Liver (tissue), 9 donors: Measurements from ENCODE around the gene POU3F2. TPM values are rescaled to one million over a fixed set of nuclear protein-coding genes. Genes with fewer than 3 reads are reported as not detected.

Experiments
- DNase-seq: peaks from one replicate; pipeline ENCODE4 v3.0.0-alpha.2; 2017; ENCODE audit warnings: low spot score
- H3K27ac ChIP-seq, 2 donors: one replicate each; pipeline ENCODE4 v1.7.0; 2013; ENCODE audit warnings: inconsistent platforms in 2 of 2, low read length in 2 of 2, control low read depth in 1 of 2, low read depth in 1 of 2, mild to moderate bottlenecking in 1 of 2
- H3K27me3 ChIP-seq, 4 donors: one replicate each; pipeline versions ENCODE4 v1.6.1 to v1.7.0; 2013; ENCODE audit warnings: low read length in 3 of 4, inconsistent platforms in 1 of 4, mild to moderate bottlenecking in 1 of 4, moderate library complexity in 1 of 4; ENCODE audit not compliant: control insufficient read depth in 4 of 4, insufficient read depth in 4 of 4
- H3K36me3 ChIP-seq, 4 donors: one replicate each; pipeline versions ENCODE4 v1.6.1 to v1.7.0; 2013; ENCODE audit warnings: low read length in 3 of 4, mild to moderate bottlenecking in 3 of 4, low read depth in 1 of 4, moderate library complexity in 1 of 4; ENCODE audit not compliant: control insufficient read depth in 4 of 4, insufficient read depth in 3 of 4
- H3K4me1 ChIP-seq, 4 donors: one replicate each; pipeline versions ENCODE4 v1.6.1 to v1.7.0; 2013; ENCODE audit warnings: low read length in 3 of 4, mild to moderate bottlenecking in 3 of 4, moderate library complexity in 1 of 4; ENCODE audit not compliant: control insufficient read depth in 4 of 4, insufficient read depth in 4 of 4
- H3K4me3 ChIP-seq, 3 donors: one replicate each; pipeline versions ENCODE4 v1.6.1 to v1.7.0; 2013; ENCODE audit warnings: low read length in 3 of 3, control low read depth in 1 of 3, low read depth in 1 of 3, mild to moderate bottlenecking in 1 of 3
- H3K9ac ChIP-seq, 2 donors: one replicate each; pipeline ENCODE4 v1.7.0; 2013; ENCODE audit warnings: low read length in 2 of 2, mild to moderate bottlenecking in 2 of 2, moderate library complexity in 2 of 2, control low read depth in 1 of 2, low read depth in 1 of 2
- H3K9me3 ChIP-seq, 4 donors: one replicate each; pipeline versions ENCODE4 v1.6.1 to v1.7.0; 2013; ENCODE audit warnings: low read length in 3 of 4; ENCODE audit not compliant: control insufficient read depth in 4 of 4
- EGR1 ChIP-seq, 2 donors: IDR thresholded peaks; 2 replicates each; pipeline ENCODE4 v1.6.1; 2016 to 2018; ENCODE audit warnings: antibody characterized with exemption in 2 of 2, low read depth in 2 of 2
- FOXA1 ChIP-seq: IDR thresholded peaks from 2 replicates; pipeline ENCODE4 v1.6.1; 2016; ENCODE audit warnings: antibody characterized with exemption
- FOXA2 ChIP-seq: IDR thresholded peaks from 2 replicates; pipeline ENCODE4 v1.6.1; 2016; ENCODE audit warnings: antibody characterized with exemption
- GABPA ChIP-seq, 2 donors: IDR thresholded peaks in 1 of 2; conservative IDR thresholded peaks in 1 of 2; 2 replicates each; pipeline ENCODE4 v1.6.1; 2016; ENCODE audit warnings: antibody characterized with exemption in 2 of 2, mild to moderate bottlenecking in 1 of 2, moderate library complexity in 1 of 2
- HNF4A ChIP-seq, 2 donors: conservative IDR thresholded peaks; 2 replicates each; pipeline ENCODE4 v1.6.1; 2016; ENCODE audit warnings: antibody characterized with exemption in 2 of 2, mild to moderate bottlenecking in 2 of 2
- HNF4G ChIP-seq: IDR thresholded peaks from 2 replicates; pipeline ENCODE4 v1.6.1; 2016; ENCODE audit warnings: antibody characterized with exemption
- JUND ChIP-seq, 2 donors: IDR thresholded peaks; 2 replicates each; pipeline ENCODE4 v1.6.1; 2016; ENCODE audit warnings: antibody characterized with exemption in 2 of 2
- NR2F2 ChIP-seq: IDR thresholded peaks from 2 replicates; pipeline ENCODE4 v1.6.1; 2016; ENCODE audit warnings: antibody characterized with exemption
- RAD21 ChIP-seq, 2 donors: IDR thresholded peaks; 2 replicates each; pipeline ENCODE4 v1.6.1; 2016; ENCODE audit warnings: antibody characterized with exemption in 2 of 2, mild to moderate bottlenecking in 2 of 2
- RXRA ChIP-seq, 2 donors: IDR thresholded peaks; 2 replicates each; pipeline ENCODE4 v1.6.1; 2017 to 2018; ENCODE audit warnings: antibody characterized with exemption in 2 of 2, mild to moderate bottlenecking in 1 of 2
- SP1 ChIP-seq: IDR thresholded peaks from 2 replicates; pipeline ENCODE4 v1.6.1; 2018; ENCODE audit warnings: antibody characterized with exemption, mild to moderate bottlenecking
- TAF1 ChIP-seq: conservative IDR thresholded peaks from 2 replicates; pipeline ENCODE4 v1.6.1; 2016; ENCODE audit warnings: antibody characterized with exemption, mild to moderate bottlenecking
- YY1 ChIP-seq: IDR thresholded peaks from 2 replicates; pipeline ENCODE4 v1.6.1; 2016; ENCODE audit warnings: antibody characterized with exemption, mild to moderate bottlenecking
- WGBS: extraction: QIAGEN DNeasy Blood & Tissue Kit; methylation state at CpG from one replicate; pipeline ENCODE4 v1.1.7; 2013; 5-methylcytosine and 5-hydroxymethylcytosine counted together
- polyA plus RNA-seq, 2 donors: library from polyadenylated mRNA; stranded (reverse) in 1 of 2; unstranded in 1 of 2; fragments of 200-250 nt in 1 of 2; fragments of >200 nt in 1 of 2; fragmentation: Nextera tagmentation in 1 of 2; extraction: Ambion mirVana in 1 of 2; gene quantifications; one replicate each; pipeline versions ENCODE4 v1.2.1 to v1.2.3, GENCODE V29; 2013 to 2015
- total RNA-seq, 2 donors: library from RNA; depleted of rRNA; stranded (reverse); fragments of >200 nt; gene quantifications; one replicate each; pipeline ENCODE4 v1.2.3, GENCODE V29; 2014
- TF ChIP-seq, protein P1 (sequence below): IDR thresholded peaks from 2 replicates; pipeline ENCODE4 v1.6.1; 2016; ENCODE audit warnings: antibody characterized with exemption, mild to moderate bottlenecking
- TF ChIP-seq, protein P2 (sequence below): IDR thresholded peaks from 2 replicates; pipeline ENCODE4 v1.6.1; 2016; ENCODE audit warnings: antibody characterized with exemption
- TF ChIP-seq, protein P3 (sequence below): IDR thresholded peaks from 2 replicates; pipeline ENCODE4 v1.6.1; 2016; ENCODE audit warnings: antibody characterized with exemption
- TF ChIP-seq, protein P4 (sequence below): fragments of 150-350 bp; IDR thresholded peaks from 2 replicates; pipeline ENCODE4 v1.5.1; 2017; ENCODE audit warnings: improper control_type of control experiment, low read depth, low read length; ENCODE audit not compliant: missing input control
- TF ChIP-seq, protein P5 (sequence below): IDR thresholded peaks from 2 replicates; pipeline ENCODE4 v1.6.1; 2016; ENCODE audit warnings: antibody characterized with exemption
- donor health status: healthy.
- donor health status: healthy.
- donor health status: healthy.
- donor health status: healthy.
- donor health status: healthy.

POU3F2 gene
- total and polyA plus RNA-seq, 4 donors, result not detected

DNA sequence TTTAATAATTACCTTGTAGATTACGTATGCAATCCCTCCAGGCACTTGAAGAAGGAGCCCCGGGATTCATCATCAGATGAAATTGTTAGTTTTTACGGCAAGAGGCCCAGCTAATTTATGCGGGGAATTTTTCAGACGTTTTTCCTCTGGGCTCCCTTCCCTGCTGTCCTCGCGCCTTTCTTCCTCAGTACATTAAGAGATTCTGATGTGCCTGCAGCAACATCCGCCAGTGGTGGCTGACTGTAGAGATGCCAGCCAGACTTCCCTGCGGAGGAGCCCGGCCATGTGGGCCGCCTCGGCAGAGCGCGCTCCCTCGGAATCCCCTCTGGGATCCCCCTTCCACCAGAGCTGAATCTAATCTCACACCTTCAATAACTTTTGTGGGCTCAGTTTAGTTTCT, 46.4 kb upstream of the POU3F2 start:
- H3K27ac ChIP-seq, result no peak overlapping the region
- H3K9me3 ChIP-seq, result no peaks in the 10 kb centered on the region
- H3K9ac ChIP-seq, result no peak overlapping the region
- no peak overlapping the region for H3K4me3 ChIP-seq
- DNase-seq, result no peak
- WGBS, result 41% methylated on average over 15 of the region's 15 CpGs
- H3K27me3 ChIP-seq, result peaks cover 0 to 14% (median 8%) of the 10 kb centered on the region in 4 donors
- TF ChIP-seq FOXA1, result no peak
- TF ChIP-seq EGR1 (IDR thresholded peaks at IDR 0.05; ENCODE audit: low read depth in 2 of 2), result no peak
- TF ChIP-seq RAD21 (IDR thresholded peaks at IDR 0.05), result no peak
- TF ChIP-seq, protein P1, sequence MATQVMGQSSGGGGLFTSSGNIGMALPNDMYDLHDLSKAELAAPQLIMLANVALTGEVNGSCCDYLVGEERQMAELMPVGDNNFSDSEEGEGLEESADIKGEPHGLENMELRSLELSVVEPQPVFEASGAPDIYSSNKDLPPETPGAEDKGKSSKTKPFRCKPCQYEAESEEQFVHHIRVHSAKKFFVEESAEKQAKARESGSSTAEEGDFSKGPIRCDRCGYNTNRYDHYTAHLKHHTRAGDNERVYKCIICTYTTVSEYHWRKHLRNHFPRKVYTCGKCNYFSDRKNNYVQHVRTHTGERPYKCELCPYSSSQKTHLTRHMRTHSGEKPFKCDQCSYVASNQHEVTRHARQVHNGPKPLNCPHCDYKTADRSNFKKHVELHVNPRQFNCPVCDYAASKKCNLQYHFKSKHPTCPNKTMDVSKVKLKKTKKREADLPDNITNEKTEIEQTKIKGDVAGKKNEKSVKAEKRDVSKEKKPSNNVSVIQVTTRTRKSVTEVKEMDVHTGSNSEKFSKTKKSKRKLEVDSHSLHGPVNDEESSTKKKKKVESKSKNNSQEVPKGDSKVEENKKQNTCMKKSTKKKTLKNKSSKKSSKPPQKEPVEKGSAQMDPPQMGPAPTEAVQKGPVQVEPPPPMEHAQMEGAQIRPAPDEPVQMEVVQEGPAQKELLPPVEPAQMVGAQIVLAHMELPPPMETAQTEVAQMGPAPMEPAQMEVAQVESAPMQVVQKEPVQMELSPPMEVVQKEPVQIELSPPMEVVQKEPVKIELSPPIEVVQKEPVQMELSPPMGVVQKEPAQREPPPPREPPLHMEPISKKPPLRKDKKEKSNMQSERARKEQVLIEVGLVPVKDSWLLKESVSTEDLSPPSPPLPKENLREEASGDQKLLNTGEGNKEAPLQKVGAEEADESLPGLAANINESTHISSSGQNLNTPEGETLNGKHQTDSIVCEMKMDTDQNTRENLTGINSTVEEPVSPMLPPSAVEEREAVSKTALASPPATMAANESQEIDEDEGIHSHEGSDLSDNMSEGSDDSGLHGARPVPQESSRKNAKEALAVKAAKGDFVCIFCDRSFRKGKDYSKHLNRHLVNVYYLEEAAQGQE, result no peak
- no peak for TF ChIP-seq GABPA (IDR thresholded peaks at IDR 0.05 in 1 of 2, conservative IDR thresholded peaks at IDR 0.05 in 1 of 2)
- no peak for TF ChIP-seq JUND (IDR thresholded peaks at IDR 0.05)
- H3K36me3 ChIP-seq, result no peaks in the 10 kb centered on the region
- no peaks in the 10 kb centered on the region for H3K4me1 ChIP-seq

DNA sequence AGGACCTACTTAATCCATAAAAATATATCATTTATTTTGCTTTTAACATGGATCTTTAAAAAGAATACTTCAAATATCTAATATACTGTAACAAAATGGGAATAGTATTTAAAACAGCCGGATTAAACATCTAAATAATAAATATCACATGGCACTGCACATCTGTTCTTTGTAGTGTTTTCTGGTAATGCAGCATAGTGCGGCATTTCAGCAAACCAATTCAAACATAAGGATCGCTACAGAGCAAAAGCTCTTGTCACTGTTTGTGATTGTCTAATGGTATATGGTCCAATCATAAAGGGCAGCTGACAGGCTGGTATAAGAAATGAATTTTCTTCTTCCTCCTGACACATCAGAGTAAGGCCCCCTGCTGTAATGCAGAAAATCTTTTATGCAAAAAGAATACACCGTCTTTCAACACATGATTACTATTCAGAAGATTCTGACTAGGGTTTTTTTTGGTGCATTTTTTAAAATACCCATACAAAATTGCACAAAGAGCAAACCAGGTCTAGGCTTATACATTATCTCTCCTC, 40.0 kb upstream of the POU3F2 start:
- Histone ChIP-seq H3K27me3 (peaks cover 0 to 6% (median 1%) of the 10 kb centered on the region in 4 donors), H3K9ac (no peak overlapping the region), H3K4me1 (no peaks in the 10 kb centered on the region), H3K27ac (no peak overlapping the region), H3K36me3 (no peaks in the 10 kb centered on the region), H3K9me3 (peaks cover 0 to 1% (median 0%) of the 10 kb centered on the region in 4 donors), H3K4me3 (no peak overlapping the region)
- TF ChIP-seq FOXA1, result no peak
- TF ChIP-seq, protein P2, sequence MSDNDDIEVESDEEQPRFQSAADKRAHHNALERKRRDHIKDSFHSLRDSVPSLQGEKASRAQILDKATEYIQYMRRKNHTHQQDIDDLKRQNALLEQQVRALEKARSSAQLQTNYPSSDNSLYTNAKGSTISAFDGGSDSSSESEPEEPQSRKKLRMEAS, result no peak
- TF ChIP-seq, protein P3, sequence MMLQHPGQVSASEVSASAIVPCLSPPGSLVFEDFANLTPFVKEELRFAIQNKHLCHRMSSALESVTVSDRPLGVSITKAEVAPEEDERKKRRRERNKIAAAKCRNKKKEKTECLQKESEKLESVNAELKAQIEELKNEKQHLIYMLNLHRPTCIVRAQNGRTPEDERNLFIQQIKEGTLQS, result no peak
- TF ChIP-seq, protein P4, sequence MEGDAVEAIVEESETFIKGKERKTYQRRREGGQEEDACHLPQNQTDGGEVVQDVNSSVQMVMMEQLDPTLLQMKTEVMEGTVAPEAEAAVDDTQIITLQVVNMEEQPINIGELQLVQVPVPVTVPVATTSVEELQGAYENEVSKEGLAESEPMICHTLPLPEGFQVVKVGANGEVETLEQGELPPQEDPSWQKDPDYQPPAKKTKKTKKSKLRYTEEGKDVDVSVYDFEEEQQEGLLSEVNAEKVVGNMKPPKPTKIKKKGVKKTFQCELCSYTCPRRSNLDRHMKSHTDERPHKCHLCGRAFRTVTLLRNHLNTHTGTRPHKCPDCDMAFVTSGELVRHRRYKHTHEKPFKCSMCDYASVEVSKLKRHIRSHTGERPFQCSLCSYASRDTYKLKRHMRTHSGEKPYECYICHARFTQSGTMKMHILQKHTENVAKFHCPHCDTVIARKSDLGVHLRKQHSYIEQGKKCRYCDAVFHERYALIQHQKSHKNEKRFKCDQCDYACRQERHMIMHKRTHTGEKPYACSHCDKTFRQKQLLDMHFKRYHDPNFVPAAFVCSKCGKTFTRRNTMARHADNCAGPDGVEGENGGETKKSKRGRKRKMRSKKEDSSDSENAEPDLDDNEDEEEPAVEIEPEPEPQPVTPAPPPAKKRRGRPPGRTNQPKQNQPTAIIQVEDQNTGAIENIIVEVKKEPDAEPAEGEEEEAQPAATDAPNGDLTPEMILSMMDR, result no peak
- no peak for TF ChIP-seq NR2F2
- TF ChIP-seq, protein P1, result no peak
- no peak for TF ChIP-seq EGR1 (IDR thresholded peaks at IDR 0.05; ENCODE audit: low read depth in 2 of 2)
- TF ChIP-seq SP1, result no peak
- TF ChIP-seq, protein P5, sequence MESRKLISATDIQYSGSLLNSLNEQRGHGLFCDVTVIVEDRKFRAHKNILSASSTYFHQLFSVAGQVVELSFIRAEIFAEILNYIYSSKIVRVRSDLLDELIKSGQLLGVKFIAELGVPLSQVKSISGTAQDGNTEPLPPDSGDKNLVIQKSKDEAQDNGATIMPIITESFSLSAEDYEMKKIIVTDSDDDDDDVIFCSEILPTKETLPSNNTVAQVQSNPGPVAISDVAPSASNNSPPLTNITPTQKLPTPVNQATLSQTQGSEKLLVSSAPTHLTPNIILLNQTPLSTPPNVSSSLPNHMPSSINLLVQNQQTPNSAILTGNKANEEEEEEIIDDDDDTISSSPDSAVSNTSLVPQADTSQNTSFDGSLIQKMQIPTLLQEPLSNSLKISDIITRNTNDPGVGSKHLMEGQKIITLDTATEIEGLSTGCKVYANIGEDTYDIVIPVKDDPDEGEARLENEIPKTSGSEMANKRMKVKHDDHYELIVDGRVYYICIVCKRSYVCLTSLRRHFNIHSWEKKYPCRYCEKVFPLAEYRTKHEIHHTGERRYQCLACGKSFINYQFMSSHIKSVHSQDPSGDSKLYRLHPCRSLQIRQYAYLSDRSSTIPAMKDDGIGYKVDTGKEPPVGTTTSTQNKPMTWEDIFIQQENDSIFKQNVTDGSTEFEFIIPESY, result no peak
- no peak for TF ChIP-seq HNF4A (conservative IDR thresholded peaks at IDR 0.05)
- TF ChIP-seq GABPA (IDR thresholded peaks at IDR 0.05 in 1 of 2, conservative IDR thresholded peaks at IDR 0.05 in 1 of 2), result no peak
- no peak for TF ChIP-seq YY1
- TF ChIP-seq HNF4G, result no peak
- TF ChIP-seq TAF1, result no peak
- no peak for TF ChIP-seq RXRA (IDR thresholded peaks at IDR 0.05)
- no peak for TF ChIP-seq JUND (IDR thresholded peaks at IDR 0.05)
- TF ChIP-seq RAD21 (IDR thresholded peaks at IDR 0.05), result no peak
- TF ChIP-seq FOXA2, result no peak
- WGBS, result 66% methylated on average over 4 of the region's 4 CpGs
- no peak for DNase-seq
